Caco-2 (cell line): ENCODE results near the gene MBTPS1. TPM values are rescaled to one million over a fixed set of nuclear protein-coding genes. Genes with fewer than 3 reads are reported as not detected.

Source experiments
- BruUV-seq: library from RNA; stranded (reverse); fragments of 400-500 nt; replicated peaks from 2 replicates; lab custom pipeline; 2021; lab: Mats Ljungman, UMichigan
- CTCF ChIA-PET: fragments of 300-600 bp; sonication (Branson Sonifier 250); formaldehyde crosslinking; loops from one replicate; lab custom pipeline; 2022; ENCODE audit warnings: antibody characterized with exemption; lab: Charles Lee
- POLR2A ChIA-PET: fragments of 300-600 bp; sonication (Branson Sonifier 250); formaldehyde crosslinking; loops from one replicate; lab custom pipeline; 2022; ENCODE audit warnings: antibody characterized with exemption; lab: Charles Lee
- DNase-seq, 2 experiments: peaks; one replicate each; pipeline versions ENCODE4 v3.0.0 to v3.0.0-alpha.2; 2020 to 2022
- H3K27me3 ChIP-seq: replicated peaks from 2 replicates; pipeline ENCODE4 v1.6.0; 2011; ENCODE audit warnings: low read length; ENCODE audit not compliant: control insufficient read depth, insufficient read depth
- H3K36me3 ChIP-seq: 2 replicates; pipeline ENCODE4 v1.5.1; 2011; ENCODE audit warnings: low read length; ENCODE audit not compliant: control insufficient read depth, insufficient read depth
- H3K4me1 ChIP-seq: fragments of 250-450 bp; sonication (Bioruptor Pico); 2 replicates; pipeline ENCODE4 v1.5.1; 2020; ENCODE audit warnings: mild to moderate bottlenecking
- H3K4me3 ChIP-seq: 2 replicates; pipeline ENCODE4 v1.5.1; 2011; ENCODE audit warnings: low read depth, mild to moderate bottlenecking, control low read depth, low read length
- H3K9me3 ChIP-seq: fragments of 250-450 bp; sonication (Bioruptor Pico); 2 replicates; pipeline ENCODE4 v1.5.1; 2020; ENCODE audit warnings: mild to moderate bottlenecking, moderate library complexity
- H3K27ac Mint-ChIP-seq: one replicate; pipeline ENCODE4 v1.8.0; 2022; ENCODE audit warnings: mixed read lengths; ENCODE audit not compliant: unreplicated experiment
- H3K27me3 Mint-ChIP-seq: one replicate; pipeline ENCODE4 v1.8.0; 2022; ENCODE audit warnings: mixed read lengths; ENCODE audit not compliant: insufficient read depth, unreplicated experiment
- H3K36me3 Mint-ChIP-seq: one replicate; pipeline ENCODE4 v1.8.0; 2022; ENCODE audit warnings: mild to moderate bottlenecking, mixed read lengths; ENCODE audit not compliant: insufficient read depth, unreplicated experiment
- H3K4me1 Mint-ChIP-seq: one replicate; pipeline ENCODE4 v1.8.0; 2022; ENCODE audit warnings: low read depth, mixed read lengths; ENCODE audit not compliant: unreplicated experiment
- H3K4me3 Mint-ChIP-seq: one replicate; pipeline ENCODE4 v1.8.0; 2022; ENCODE audit warnings: mild to moderate bottlenecking, moderate library complexity, mixed read lengths; ENCODE audit not compliant: unreplicated experiment
- H3K9me3 Mint-ChIP-seq: one replicate; pipeline ENCODE4 v1.8.0; 2022; ENCODE audit warnings: mixed read lengths; ENCODE audit not compliant: unreplicated experiment
- CTCF ChIP-seq, 2 experiments: fragments of 200-600 bp in 1 of 2; IDR thresholded peaks; 1 replicate in 1 of 2; 2 replicates in 1 of 2; pipeline versions ENCODE4 v1.5.1 to v1.8.0; 2011 to 2022; ENCODE audit warnings: antibody characterized with exemption in 1 of 2, control low read depth in 1 of 2, inconsistent platforms in 1 of 2, low read depth in 1 of 2, low read length in 1 of 2, mild to moderate bottlenecking in 1 of 2, moderate library complexity in 1 of 2; ENCODE audit not compliant: insufficient read depth in 1 of 2, severe bottlenecking in 1 of 2, unreplicated experiment in 1 of 2
- intact Hi-C: fragments of 100-400 bp; cut with micrococcal nuclease; formaldehyde crosslinking; loops from one replicate; pipeline ENCODE4 v1.10.0; 2022; ENCODE audit not compliant: unreplicated experiment
- total RNA-seq: library from RNA; stranded (reverse); gene quantifications from 2 replicates; pipeline ENCODE4 v1.2.3, GENCODE V29; 2022

MBTPS1 gene
- total RNA-seq, 1 experiment from 2014 or later, result 96.4 TPM

- CTCF ChIA-PET, result no interaction called here
- intact Hi-C loops, result no loop called here
- Mint-ChIP-seq H3K27ac (no peak overlapping the region), H3K27me3 (peaks cover 12% of the 10 kb centered on the region), H3K4me1 (no peaks in the 10 kb centered on the region), H3K9me3 (peaks cover 7% of the 10 kb centered on the region), H3K36me3 (no peaks in the 10 kb centered on the region), H3K4me3 (no peak overlapping the region)
- POLR2A ChIA-PET, result no interaction called here
- TF ChIP-seq CTCF (IDR thresholded peaks at IDR 0.05; ENCODE audit: insufficient read depth in 1 of 2, low read depth in 1 of 2, low read length in 1 of 2, severe bottlenecking in 1 of 2, unreplicated experiment in 1 of 2), result no peak
- no TSS peak for BruUV-seq
- DNase-seq, result no peak
- no peaks in the 10 kb centered on the region for H3K4me1 ChIP-seq
- no peaks in the 10 kb centered on the region for H3K36me3 ChIP-seq
- H3K27me3 ChIP-seq, result no peaks in the 10 kb centered on the region
- H3K9me3 ChIP-seq, result no peaks in the 10 kb centered on the region; the same call in 1 of the 2 replicates
- H3K4me3 ChIP-seq, result no peak overlapping the region
Observed at GRCh38 chr16:84031556-84031955, 85.2 kb downstream of the MBTPS1 start.

GRCh38 chr16:84029297-84030047 lies 87.3 kb downstream of the MBTPS1 start:
- intact Hi-C loops, result no loop called here
- peaks cover 9% of the 10 kb centered on the region for H3K27me3 Mint-ChIP-seq
- H3K4me1 ChIP-seq, result no peaks in the 10 kb centered on the region
- TF ChIP-seq CTCF (IDR thresholded peaks at IDR 0.05; ENCODE audit: insufficient read depth in 1 of 2, low read depth in 1 of 2, low read length in 1 of 2, severe bottlenecking in 1 of 2, unreplicated experiment in 1 of 2), result no peak
- H3K36me3 Mint-ChIP-seq, result no peaks in the 10 kb centered on the region
- H3K9me3 Mint-ChIP-seq, result no peaks in the 10 kb centered on the region
- no peaks in the 10 kb centered on the region for H3K27me3 ChIP-seq
- no TSS peak for BruUV-seq
- no peak overlapping the region for H3K4me3 Mint-ChIP-seq
- H3K36me3 ChIP-seq, result no peaks in the 10 kb centered on the region
- no peaks in the 10 kb centered on the region for H3K4me1 Mint-ChIP-seq
- POLR2A ChIA-PET, result no interaction called here
- DNase-seq, result no peak
- no peak overlapping the region for H3K4me3 ChIP-seq
- no peak overlapping the region for H3K27ac Mint-ChIP-seq
- no peaks in the 10 kb centered on the region for H3K9me3 ChIP-seq
- CTCF ChIA-PET, result no interaction called here

GRCh38 chr16:84027625-84028024 lies 89.1 kb downstream of the MBTPS1 start:
- Mint-ChIP-seq H3K4me1 (no peaks in the 10 kb centered on the region), H3K27ac (no peak overlapping the region), H3K27me3 (peaks cover 9% of the 10 kb centered on the region), H3K4me3 (no peak overlapping the region), H3K36me3 (no peaks in the 10 kb centered on the region), H3K9me3 (no peaks in the 10 kb centered on the region)
- no TSS peak for BruUV-seq
- TF ChIP-seq CTCF (IDR thresholded peaks at IDR 0.05; ENCODE audit: insufficient read depth in 1 of 2, low read depth in 1 of 2, low read length in 1 of 2, severe bottlenecking in 1 of 2, unreplicated experiment in 1 of 2), result no peak
- no peaks in the 10 kb centered on the region for H3K9me3 ChIP-seq
- no peaks in the 10 kb centered on the region for H3K36me3 ChIP-seq
- CTCF ChIA-PET, result interaction anchor here (0.6 to 0.7 kb wide), 3 partner anchors 17 to 1247 kb away, joined by 3 to 5 read pairs (median 3); no protein-coding TSS in a partner anchor
- intact Hi-C loops, result no loop called here
- POLR2A ChIA-PET, result interaction anchor here (0.7 kb wide), 1 partner anchor 17 kb away, joined by 5 read pairs; no protein-coding TSS in a partner anchor
- no peaks in the 10 kb centered on the region for H3K27me3 ChIP-seq
- no peak overlapping the region for H3K4me3 ChIP-seq
- peaks cover 7% of the 10 kb centered on the region for H3K4me1 ChIP-seq
- DNase-seq, result no peak
